Dermis microvascular lymphatic vessel endothelial cell (primary cell): ENCODE data around the gene RAP1A. TPM values are rescaled to one million over a fixed set of nuclear protein-coding genes. Genes with fewer than 3 reads are reported as not detected.
"Not testable (repeated sequence)": the region's sequence is repeated elsewhere in the genome, so short reads cannot be mapped to it uniquely, and the experiment has no call there.

ENCODE experiments used
- DNase-seq, 2 donors: peaks; one replicate each; pipeline versions ENCODE4 v3.0.0 to v3.0.0-alpha.2; 2010; ENCODE audit warnings: low read depth in 2 of 2
- total RNA-seq: library from RNA; depleted of rRNA; stranded (reverse); fragments of >200 nt; gene quantifications from 2 replicates; pipeline ENCODE4 v1.2.1, GENCODE V29; 2014

The RAP1A gene
- total RNA-seq, 1 donor from 2014 or later = 8.9 TPM

DNA sequence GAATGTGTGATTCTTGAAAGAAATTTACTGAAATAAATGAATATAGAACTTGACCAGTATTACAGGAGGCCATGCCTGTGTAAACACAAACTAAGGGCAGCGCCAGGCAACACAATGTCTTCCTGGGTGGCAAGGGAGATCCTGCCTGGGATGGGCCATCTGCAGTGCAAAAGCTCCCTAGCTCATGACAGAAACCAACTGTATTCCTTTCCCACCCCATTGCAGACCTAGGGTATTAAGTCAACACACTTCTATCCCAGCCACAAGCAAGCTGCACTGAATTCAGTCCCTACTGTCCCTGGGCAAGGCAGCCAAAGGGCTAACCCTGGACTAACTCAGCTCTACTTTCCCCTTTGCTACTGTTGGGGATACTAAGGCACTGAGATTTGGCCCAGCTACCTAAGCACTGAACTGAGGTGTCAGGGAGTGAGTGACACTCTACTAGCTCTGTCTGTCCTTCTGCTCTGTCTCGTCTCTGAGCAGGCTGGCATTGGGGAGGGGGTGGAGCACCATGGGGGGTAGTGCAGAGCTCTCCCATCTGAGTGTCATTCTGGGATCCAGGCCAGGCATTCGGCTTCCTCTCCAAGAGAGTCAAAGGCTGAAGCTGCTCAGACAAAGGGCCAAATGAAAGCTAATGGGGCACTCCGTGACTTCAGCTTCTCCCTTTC lies 117.1 kb downstream of the RAP1A start:
- DNase-seq = peak in 1 of 2 donors; percentile 69

DNA sequence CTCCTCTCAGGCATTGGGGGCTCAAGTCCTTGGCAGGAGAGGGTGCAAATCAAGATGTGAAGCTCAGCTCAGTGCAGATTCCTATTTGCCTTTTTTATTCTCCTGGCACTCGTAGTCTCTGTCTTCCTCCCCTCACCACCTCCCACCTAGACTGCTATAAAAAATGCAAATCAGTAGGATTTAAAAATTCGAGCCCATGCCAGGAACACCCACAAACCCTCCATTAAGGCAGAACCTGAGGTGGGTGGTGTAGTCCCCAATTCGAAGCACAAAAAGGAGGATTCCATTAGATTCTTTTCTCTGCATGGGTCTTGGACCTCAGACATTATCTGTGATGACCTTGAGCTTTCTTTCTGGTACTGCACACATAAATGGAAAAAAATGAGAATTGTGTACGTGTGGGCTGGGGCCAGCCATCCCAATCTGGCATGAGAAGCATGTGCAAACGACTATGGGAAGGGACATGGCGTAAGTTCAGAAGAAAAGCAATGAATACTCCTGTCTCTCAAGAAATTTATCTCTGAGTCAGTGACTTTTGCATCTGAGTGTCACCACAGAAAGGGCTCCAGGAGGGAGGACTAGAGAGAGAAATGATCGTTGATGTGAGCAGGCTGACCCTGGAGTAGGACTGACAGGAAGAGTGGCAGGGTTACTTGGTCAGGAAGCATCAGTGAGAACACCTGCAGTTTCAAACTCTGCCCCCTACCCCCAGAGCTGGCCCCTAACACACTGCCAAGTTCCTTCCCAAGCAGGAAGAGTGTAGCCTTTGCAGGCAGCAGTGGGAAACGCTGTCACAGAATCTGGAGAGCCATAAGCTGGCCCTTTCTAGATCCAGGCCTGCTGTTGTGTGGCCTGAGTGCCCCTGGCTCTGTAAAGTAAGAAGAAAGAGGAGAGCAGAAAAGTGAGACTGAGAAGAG lies 117.9 kb downstream of the RAP1A start:
- peak in 1 of 2 donors; percentile 42 for DNase-seq

DNA sequence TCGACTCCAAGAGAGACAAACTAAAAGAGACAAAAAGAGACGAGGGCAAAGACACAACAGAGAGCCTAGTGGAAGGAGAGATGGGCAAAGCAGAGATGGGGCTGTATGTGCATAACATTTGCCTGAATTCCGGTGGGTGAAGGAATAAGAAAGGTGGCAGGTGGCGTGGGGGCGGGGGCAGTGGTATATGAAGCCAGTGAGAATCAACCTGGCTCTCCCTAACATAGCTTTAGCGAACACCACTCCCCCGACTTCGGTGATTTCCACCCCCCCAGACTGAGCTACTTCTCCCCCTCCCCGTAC lies 118.5 kb downstream of the RAP1A start:
- no peak for DNase-seq

DNA sequence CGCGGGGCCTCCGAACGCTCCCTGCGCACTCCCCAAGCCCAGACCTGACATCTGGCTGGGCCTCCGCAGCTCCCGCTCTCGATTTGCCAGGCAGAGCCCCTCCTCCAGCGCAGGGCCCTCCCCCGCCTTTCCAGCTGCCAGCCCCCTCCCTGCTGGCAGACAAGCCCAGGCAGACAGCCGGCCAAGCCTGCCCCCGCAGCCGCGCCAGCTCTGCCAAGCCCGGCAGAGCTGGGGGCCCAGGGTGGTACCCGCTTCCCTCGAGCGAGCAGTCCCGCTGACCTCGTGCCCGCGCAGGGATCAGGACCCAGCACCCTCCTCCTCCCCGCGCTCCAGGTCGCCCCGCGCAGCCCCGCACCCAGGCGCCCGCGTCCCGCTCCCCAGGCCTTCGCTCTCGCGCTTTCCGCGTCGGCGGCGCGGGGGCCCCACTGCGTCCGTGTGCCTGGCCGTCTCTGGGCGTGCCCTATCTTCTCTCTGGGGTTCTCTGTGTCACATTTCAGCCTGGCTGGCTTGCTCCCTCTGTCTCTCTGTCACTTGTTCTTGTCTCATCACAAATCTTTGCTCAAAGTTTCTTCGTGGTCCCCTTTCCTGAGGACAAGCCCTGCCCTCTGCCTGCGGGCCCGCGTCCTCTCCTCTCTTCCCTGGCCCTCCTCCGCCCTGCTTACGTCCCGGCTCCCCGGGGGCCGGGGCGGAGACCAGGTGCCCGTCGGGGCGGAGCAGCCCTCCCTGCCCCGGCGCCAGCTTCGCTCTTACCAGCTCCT lies 119.0 kb downstream of the RAP1A start:
- DNase-seq = peak in 1 of 2 donors; percentile 91

DNA sequence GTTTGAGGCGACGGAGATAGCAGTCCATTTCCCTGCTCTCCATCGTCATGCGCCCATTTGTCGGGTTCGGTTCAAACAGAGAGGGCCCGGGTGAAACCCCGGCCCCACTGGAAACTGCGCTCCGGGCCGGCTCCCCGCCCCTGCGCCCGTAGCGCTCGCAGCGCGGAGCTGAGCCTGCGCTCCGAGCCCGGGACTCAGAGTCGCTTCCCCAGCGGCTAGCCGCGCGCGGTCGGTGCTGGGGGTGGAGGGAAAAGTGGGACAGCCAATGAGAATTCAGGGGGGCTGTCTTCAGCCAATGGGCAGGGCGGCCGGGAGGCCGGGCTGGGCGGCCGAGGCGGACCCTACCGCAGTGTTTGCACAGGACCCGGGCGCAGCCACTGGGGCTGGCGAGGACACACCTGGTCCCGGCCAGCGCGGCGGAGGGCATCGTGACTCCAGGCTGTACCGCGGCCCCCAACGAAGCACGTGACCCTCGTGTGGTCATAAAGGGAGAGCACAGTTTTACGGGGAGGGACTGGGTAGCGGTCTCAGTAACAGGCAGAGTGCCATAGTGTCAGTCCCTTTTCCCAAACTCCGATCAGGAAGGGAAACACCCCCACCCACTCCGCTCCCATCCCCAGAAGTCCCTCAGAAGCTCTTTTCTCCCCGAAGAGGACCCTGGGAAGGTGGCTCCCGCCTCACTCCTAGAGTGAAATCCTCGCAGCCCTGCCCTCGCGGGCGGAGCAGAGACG lies 119.8 kb downstream of the RAP1A start, which contains the start of gene INKA2:
TSS of gene INKA2 (minus strand) at position 202 of the 731 bp plus-strand sequence. CDS start at position 49, 153 bp downstream.
- DNase-seq = peak; percentile 82 to 95

DNA sequence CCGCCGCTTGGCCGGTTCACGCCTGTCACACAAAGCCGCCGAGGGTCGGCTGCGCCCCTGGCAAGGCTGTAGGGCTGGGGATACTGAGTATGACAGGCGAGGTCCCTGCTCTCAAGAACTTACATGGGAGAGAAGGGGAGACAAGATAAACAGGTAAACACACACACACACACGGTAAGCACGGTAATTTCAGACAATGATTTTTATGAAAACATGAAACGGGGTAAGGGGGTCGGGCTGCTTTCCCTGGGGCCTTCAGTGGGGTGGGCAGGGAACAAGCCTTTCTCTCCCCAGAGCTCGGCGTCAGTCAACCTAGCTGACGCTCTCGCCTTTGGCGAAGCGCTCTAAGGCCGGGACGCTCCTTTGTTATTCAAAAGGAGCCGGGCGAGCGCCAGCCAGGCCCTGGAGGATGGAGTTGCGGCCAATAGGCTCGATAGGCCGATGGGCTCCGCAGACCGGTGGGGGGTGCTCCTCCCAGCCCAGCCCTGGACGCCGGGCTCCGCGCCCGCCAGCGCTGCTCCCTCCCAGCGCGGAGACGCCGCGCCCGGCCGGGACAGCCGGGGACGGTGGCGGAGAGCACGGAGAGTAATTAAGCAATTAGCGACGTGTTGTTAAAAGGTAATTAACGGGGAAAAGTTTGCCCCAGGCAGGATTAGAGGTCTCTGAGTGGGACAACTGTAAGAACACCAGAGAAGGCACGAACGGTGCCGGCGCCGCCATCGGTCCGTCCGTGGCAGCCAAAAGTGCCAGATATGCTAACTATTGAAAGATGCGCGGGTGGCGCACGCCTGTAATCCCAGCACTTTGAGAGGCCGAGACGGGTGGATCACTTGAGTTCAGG lies 120.6 kb downstream of the RAP1A start:
- DNase-seq = peak in 1 of 2 donors; percentile 73

DNA sequence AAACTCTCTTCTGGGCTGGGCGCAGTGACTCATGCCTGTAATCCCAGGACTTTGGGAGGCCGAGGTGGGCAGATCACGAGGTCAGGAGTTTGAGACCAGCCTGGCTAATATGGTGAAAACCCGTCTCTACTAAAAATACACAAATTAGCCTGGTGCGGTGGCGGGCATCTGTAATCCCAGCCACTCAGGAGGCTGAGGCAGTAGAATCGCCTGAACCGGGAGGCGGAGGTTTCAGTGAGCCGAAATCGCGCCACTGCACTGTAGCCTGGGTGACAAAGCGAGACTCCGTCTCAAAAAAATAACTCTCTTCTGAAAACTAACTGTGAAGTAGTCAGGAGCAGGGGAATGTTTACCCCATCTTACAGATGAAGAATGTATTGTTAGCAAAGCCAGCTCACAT lies 122.7 kb downstream of the RAP1A start:
- DNase-seq = not testable (repeated sequence)

DNA sequence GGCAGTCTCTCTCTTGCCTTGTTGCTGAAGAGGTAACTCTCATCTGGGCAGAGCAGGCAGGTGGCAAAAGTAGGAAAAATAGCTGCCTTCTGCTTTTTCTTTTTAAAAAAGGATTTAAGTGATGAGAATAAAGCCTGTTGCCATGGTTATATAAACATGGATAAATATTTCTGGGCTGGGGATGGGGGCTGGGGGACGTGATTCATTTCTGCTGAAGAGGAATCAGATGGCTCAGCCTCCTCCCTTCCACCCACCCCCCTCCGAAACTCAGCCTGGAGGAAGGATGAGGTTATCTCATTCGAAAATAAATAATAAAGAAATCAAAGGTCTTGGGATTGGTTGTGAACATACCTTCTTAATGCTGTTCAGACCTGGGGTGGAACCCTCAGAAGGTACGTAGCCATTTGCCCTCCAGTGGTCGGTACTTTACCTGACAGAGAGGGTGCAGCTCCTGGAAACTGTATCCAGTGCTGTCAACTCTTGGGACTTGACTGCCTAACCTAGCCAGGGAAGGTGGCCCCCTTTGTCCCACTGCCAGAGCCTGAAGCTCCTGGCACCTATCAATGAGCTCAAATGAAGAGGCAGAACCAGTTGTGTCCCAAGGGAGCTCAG lies 123.5 kb downstream of the RAP1A start:
- peak in 1 of 2 donors; percentile 76 for DNase-seq

DNA sequence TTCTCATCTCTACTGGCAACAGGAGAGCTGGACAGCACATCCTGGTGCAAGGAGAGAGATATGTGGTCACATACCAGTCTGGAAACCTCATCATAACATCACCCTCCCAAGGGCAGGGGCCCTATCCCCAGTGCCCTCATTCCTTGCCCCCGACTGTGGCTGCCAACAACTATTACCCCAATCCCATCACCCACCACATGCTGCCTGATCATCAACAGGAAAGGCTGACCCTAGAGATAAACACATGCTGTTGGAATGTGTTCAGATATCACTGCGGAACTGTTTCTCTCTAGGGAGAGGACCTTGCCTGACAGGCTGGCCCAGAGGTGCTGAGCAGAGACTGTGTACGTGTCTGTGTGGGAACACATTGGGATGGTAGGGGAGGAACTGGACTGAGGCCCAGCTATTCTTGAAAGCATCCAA lies 124.1 kb downstream of the RAP1A start:
- peak in 1 of 2 donors; percentile 86 for DNase-seq

DNA sequence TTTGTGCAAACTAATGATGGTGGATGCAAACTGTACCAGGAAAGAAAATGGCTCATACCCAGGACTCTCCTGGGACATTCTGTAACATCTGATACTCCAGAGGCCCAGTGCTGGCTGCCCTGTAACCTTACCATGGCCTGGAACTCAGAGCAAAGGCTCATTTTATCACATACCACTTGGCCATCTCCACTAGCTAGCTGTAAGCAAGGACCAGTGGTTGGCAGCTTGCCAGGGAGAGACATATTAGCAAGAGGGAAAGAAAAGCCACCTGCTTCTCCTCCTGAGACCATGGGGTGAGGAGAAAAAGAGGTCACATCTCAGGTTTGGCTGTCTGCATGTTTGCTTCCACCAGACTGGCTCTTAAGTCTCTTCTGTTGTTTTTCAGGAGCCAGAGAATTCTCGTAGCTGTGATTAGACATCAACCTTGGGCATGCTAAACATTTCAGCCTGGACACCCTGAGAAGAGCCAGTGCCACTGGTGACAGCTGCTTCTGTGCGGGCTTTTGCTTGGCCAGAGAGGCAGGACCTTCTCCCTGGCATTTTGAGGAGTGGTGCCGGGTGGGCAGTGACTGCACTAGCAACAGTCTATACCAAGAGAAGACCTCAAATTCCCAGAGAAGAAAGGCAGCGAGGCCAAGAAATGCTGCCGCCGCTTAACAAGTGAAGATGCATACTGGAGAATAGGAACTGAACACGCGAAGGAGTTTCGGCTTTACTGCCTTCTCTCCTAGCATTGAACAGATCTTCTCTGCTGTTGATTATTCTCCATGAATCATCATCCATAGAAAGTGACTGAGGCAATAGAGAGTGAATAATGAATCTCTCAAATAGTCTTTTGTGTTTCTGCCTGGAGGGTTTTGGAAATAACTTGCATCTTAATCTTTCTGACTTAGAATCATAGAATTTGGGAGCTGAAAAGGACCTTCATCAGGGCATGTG lies 126.4 kb downstream of the RAP1A start:
- DNase-seq = no peak

DNA sequence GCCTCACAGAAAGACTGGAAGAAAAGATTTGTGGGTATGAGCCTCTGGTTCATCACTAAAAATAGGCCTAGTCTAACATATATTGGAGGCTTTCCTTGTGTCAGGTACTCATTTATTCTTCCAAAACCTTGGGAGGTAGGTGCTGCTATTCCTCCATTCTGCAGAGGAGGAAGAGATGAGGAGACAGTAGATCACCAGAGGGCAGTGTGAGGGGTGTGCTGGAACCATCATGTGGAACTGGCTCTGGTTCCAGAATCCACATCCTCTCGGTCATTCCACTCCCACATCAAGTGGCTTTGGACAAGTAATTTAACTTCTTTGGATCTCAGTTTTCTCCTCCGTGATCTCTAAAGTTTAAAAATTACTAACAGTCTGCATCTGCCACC lies 127.0 kb downstream of the RAP1A start:
- DNase-seq = no peak

DNA sequence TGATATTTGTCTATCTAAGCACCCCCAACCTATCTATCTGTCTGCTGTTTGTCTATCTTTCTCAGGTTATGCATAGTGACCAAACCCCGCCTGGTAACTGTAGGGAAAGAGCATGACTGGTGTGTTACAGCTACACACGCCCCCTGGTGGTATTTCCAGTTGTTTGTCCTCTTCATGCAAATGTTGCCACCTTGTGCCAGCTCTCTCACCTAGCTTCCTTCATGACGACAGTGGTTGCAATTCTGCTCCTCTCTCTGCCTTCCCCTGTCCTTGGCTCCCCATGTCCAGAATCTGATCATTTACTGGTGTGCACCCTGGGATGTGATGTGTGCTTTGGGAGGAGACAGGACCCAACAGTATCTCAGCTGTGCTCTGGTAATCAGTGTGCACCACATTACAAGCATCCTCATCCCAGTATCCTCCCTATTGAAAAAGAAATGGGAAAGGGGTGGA lies 127.7 kb downstream of the RAP1A start:
- peak; percentile 87 to 94 for DNase-seq

DNA sequence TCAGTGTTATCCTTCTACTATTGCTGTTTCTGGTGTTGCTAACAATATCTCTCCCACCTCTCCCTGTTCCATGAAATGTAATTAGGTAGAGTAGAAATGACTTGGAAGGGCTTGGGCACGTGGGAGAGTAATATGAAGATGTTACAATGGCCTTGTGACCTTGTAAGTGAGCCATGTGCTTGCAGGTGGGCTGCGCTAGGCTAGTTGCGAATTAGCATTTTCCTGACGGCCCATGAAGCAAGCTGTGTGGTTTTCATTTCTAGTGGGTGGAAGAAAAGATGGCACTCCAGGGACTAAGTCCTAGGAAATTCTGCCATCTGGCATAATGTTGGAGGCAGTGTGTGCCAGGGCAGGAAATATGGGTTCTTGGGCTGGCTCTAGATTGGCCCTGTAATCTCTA lies 128.4 kb downstream of the RAP1A start:
- no peak for DNase-seq

DNA sequence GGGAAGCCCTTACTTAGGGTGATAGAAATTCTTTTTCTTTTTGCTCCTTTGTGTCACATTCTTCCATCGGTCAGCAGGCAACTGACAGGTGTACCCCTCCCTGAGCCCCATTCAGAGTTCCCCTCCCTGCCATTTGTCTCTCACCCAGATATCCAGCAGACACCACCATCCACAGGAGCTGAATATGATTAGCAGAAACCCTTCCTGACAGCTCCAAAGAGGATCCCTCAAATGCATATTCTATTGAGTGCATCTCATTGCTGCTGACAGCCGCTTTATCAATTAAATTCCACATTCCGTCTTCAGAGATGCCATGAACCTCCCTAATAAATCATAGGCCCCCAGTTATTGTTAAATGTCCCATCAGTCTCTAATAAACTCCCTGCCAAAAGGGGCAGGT lies 130.0 kb downstream of the RAP1A start:
- DNase-seq = no peak

DNA sequence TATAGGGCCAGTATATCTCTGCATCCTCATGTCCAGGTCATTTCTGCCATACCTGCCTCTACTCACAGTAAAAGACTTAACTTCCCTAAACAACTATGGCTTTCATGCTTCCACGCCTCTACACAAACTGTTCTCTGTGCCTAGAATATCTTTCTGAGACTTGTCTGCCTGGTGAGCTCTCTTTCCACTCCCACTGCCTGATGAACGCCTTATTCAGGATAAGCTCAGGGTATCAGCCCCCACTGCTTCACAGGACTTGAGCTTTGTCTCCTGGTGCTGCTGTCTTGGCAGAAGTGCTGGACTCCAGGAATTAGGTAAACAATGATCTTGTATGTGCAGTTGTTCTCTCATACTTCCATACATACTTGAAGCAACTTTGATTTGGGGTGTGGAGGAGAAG lies 131.3 kb downstream of the RAP1A start:
- DNase-seq = no peak

DNA sequence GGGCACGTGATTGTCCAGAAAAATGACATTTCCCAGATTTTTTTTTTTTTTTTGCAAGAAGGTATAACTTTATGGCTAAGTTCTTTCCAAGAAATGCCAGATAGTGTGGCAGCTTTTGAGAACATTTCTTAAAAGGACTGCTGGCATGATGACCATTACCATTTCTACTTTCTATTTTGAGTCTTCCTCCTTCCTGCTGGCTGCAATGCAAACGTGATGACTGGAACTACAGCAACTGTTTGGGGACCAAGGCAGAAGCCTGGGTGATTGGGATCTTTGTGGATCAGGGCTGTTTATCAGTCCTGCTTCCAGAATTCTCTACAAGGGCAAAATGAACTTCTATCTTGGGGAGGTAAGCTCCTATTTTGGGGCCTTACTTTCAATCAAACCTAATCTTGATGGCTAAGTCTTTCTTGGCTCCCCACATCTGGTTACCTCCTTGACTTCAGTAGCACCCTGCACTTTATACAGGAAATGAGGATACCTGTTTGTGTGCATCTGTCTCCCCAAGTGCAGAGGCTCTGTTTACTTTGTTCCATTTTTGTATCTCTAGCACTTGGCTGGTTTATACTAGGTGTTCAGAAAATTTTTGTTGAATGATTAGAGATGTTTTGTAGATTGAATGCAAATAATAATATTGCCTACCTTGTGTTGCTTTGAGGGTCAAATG lies 132.5 kb downstream of the RAP1A start:
- no peak for DNase-seq

DNA sequence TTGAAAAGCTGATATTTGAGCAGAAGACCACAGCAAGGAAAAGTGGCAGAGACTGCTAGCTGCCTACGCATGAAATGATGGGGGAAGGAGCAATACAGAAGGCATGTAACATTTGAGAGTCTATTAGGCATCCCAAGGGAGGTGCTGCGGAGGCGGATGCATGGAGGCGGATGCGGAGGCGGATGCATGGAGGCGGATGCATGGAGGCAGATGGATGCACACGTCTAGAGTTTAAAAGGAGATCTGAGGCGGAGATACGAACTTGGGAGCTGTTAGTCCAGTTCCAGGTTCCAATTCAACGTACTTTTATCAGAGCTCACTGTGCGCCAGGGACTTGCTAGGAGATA lies 135.4 kb downstream of the RAP1A start:
- DNase-seq = peak in 1 of 2 donors; percentile 48
